GM18526 (cell line): Measurements from ENCODE around the gene ADAMTS4.

ENCODE experiments used
- POLR2A ChIP-seq: IDR thresholded peaks from 3 replicates; pipeline ENCODE4 v1.6.1; 2011; ENCODE audit not compliant: insufficient read length; ENCODE audit errors: extremely low read depth

ADAMTS4 gene

DNA sequence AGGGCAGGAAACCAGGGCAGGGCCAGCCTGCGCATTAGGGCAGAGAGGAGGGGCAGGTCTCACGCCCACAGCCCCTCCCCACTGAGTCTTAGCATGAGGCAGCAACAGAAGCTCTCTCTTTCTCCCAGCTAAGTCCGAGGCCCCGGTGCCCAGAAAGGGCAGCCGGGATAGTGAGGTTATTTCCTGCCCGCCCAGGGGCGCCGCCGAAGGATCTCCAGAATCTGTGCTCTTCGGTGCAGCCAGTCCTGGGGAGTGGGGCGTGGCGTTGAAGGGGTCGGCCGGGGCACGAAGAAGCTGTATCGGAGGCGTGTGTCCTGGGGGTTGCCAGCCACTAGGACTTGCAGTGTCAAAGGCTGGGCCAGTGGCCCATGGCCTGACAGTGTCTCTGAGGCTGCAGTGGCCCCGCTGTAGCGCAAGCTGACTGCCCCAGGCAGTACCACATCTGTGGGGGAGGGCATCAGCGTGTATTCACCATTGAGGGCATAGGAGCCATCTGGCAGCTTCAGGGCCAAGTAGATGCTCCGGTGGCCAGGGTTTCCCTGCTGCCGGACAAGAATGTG, 7.8 kb downstream of the ADAMTS4 start:
- TF ChIP-seq POLR2A = no peak

DNA sequence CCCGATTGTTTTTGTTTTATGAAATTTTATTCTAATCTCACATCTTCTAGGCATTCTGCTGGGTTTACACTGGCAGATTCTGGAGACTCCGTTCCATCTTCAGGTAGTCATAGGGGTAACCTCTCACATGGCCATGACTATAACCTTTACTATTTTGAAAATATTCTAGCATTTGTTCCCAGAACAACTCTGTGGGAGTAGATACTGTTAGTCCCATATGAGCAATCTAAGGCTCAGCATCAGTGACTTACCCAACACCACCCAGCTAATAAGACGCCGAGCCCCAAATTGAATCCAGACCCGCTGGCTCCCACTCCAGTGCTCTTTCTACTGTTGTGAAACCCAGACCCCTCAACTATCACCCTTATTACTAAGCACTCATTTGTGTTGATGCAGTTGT, 9.8 kb downstream of the ADAMTS4 start:
- no peak for TF ChIP-seq POLR2A

DNA sequence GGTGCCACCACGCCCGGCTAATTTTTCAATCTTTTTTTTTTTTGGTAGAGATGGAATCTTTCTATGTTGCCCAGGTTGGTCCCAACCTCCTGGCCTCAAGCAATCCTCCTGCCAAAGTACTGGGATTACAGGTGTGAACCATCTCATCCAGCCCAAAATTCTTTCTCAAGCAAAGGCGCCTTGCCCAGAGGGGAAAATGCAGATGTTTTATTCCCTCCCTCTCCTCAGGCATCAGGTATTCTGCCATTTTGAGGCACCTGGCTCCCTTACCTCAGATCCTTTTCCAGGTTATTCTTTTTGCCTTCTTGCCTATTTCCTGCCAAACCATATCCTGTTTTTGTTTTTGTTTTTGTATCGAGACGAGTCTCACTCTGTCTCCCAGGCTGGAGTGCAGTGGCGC, 10.5 kb downstream of the ADAMTS4 start:
- TF ChIP-seq POLR2A = no peak

DNA sequence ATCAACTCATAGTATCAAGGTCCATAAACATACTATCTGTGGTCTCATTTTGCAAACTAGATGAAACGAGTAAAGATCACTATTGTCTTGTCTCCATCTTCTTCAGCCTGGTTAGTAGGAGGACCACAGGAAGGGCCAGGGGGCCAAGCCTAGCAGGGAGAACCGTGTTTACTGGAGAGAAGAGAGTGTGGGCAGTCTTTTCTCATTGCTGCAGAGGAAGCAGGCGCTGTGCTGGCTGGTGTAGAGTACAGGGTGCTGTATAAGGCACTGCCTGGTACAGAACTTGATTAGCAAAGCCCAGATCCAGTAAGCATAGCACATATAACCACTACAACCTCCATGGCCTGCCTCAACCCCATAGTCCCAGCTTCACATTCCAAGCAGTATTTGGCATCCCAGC, 11.5 kb downstream of the ADAMTS4 start:
- TF ChIP-seq POLR2A = no peak

DNA sequence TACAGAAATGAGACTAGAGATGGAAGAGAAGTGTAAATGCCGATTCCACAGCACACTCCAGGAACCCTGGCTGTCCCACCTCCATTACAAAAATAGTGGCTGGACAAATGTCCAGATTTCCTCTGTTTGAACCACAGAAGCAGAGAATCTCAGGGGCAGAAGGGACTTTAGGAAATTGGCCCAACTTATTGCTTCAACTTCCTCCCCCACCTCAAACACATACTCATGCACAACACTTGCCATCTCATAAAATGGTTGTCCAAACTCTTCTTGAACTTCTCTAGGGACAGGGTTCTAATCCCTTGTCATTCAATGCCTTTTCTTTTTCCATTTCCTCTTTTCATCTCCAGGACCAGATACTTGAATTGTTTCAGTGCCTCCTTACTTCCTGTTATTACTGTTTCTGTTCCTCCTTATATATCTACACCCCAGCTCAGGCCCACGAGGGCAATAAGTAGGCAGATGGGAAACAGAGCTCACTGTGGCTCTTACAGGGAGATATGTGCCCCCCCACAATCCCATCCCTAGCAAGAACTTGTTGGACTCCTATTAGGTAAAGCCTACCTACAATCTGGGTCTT, 13.0 kb downstream of the ADAMTS4 start:
- TF ChIP-seq POLR2A = peak; percentile 9

DNA sequence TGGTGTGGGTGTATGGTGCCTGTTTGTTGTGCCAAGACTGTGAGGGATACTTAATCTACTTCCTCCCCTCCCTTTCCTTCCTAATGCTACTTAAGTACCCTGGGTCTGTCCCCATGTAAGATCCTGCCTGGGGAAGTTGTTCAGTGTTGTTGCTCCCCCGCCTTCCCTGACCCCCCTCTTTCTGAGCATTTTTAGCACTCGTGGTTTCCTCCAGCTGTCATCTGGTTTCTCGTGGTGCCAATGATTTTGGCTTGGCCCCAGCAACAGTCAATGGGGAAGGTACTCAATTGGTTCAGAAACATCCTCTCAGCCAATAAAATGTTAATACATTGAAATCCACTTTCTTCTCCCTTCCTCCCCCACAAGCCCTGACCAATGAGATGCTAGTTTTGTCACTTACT, 13.6 kb downstream of the ADAMTS4 start:
- no peak for TF ChIP-seq POLR2A

DNA sequence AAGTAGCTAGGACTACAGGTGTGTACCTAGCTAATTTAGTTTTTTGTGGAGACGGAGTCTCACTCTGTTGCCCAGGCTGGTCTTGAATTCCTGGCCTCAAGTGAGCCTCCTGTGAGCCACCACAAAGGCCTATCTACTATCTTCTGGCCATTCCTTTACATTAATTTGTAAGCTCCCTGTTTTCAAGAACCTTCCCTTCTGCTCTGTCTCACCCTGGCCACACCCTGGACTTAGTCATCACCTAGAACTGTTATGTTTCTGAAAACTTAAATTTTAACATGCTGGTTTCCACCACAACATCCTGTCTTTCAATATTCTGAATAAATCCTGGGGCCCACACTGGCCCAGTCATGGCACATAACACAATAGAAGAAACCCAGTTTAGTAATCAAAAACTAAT, 16.6 kb downstream of the ADAMTS4 start:
- TF ChIP-seq POLR2A = no peak

DNA sequence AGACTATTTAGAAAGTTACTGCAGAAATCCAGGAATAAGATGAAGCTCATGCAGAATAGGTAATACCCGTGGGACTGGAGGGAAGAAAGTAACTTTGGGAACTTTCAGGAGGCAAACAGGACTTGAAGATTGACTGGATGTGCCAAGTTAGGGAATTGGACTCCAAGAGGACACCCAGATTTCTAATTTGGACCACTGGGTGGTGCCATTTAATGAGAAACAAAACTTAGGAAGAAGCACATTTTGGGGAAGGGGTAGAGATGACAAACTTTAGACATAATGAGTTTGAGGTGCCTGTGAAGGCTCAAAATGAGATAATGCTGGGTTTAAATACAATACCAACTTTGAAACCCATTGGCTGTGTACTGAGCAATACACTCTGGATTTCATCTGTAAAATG, 18.2 kb downstream of the ADAMTS4 start:
- no peak for TF ChIP-seq POLR2A

DNA sequence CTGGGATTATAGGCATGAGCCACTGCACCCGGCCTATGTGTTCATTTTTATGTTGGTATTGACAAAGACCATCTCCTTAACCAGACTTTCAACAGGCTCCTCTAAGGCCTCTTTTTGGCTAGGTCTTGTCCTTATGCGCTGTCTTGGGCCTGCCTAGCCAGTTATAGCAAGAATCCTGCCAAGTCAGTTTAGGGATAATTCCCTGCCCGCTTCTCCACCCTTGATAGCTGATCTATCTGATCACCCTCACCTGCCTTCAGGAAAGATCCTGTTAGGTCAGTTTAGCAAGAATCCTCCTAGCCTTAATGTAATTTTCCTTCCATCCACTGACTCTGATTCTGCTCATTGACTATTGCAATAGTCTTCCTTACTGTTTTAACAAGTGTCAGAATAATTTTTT, 19.2 kb downstream of the ADAMTS4 start:
- TF ChIP-seq POLR2A = no peak

DNA sequence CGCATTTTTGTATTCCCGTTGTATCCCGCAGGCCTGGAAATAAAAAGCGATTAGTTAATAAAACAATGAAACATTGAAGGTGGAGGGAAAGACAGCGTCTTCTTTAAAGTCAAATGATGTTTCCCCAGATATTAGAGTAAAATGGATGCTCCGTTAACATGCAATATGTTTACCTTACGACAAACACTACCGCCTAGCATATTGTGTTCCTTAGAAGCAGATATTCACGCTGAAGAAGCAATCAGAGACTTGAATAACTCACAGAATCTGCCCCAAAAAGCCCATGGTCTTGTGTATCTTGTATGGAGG, 21.0 kb downstream of the ADAMTS4 start:
- TF ChIP-seq POLR2A = no peak

DNA sequence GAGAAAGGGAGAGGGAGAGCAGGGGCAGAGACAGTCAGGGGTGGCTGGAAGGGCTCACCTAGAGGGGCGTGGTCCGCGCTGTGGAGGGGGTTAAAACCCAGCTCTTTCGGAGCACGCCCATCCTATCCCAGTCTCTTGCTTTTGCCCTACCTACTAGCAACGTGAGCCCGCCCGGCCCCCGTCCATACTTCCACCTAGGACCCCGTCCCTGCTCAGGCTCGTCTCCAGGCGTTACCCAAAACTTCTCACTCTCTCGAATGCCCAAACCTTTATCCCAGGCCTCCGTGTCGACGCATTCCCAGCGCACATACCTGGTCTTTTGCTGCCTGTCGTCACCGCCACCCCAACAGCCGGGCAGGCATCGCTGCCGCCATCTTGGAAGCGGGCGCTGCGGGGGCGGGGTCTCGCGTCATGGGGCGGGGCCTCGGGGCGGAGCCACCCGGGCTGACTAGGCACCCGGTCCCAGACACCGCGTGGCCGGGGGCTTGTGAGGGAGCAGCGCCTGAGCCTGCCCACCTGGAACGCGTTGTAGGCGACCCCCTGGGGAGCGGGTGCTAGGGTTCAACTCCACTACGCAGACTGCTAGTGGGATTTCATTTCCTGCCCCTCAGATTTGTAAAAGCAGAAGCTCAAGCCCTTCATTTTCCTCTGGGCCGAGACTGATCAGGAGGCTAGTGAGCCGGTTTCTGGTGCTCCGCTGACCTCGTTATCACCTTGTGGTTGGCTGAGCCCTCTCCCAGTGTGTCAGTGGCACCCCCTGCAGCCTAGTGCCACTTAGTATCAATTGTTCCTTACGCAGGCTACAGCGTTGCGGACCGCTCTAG, 21.5 kb downstream of the ADAMTS4 start, which contains the start of gene B4GALT3:
Gene B4GALT3, minus strand, starts transcription at position 396 of the 824 bp plus-strand sequence. CDS start 1,447 bp downstream, outside the sequence.
- TF ChIP-seq POLR2A = peak; percentile 93

DNA sequence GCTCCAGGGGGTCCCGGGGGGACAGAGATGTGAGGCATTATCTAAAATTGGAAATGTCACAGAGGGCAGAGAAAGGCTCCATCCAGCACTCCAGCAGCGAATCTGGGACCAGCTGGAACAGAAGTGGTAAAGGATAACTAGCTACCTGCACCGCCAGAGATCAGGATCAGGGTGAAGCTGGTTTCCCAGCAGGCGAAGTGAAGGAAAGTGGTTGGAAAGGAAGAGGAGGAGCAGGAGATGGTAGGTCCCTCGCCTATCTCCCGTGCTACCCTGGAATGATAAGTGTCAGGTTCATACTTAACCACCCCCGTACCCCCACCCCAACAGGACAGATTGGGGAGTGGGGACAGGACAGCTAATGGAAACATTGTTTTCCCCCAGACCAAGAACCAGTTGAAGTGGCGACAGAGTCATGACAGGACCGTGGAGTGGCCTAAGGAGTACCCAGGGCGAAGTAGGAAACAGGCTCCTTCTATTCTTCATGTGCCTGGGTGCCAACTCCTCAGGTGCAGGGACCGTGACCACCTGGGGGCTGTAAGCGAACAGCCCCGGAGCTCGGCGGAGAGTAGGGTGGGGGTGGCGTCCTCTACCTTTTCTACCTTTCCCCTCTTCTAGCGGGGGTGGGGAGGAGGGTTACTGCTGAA, 22.3 kb downstream of the ADAMTS4 start:
- no peak for TF ChIP-seq POLR2A

DNA sequence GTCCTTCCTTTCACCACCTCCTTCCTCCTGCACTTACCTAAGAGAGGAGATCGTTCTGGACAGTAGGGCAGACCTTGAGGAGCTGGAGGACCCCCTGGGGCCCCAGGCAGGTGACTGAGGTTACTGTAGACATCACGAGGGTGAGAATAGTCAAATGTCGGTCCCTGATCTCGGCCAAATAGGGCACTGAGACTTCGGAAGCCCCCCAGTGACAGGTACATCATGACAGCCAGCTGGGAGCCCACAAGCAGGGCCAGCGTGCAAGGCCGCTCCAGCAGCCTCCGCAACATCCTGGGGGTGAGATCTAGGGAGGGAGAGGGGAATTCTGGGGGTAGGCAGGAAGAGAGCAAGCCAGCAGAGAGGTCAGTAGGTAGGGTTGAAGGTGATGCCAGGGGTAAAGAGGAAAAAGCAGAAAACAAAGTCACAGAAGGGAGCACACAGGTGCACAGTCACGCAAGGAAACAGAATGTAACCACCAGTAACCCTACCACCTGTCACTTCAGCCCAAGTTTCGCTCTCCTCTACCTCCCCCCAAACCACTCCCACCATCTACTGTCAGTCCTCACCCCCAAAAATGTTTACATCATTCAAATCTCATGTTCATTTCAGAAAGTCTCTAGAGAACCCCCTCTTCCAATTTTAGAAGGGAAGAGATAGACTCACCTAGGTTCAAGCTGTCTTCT, 22.9 kb downstream of the ADAMTS4 start:
- TF ChIP-seq POLR2A = no peak

DNA sequence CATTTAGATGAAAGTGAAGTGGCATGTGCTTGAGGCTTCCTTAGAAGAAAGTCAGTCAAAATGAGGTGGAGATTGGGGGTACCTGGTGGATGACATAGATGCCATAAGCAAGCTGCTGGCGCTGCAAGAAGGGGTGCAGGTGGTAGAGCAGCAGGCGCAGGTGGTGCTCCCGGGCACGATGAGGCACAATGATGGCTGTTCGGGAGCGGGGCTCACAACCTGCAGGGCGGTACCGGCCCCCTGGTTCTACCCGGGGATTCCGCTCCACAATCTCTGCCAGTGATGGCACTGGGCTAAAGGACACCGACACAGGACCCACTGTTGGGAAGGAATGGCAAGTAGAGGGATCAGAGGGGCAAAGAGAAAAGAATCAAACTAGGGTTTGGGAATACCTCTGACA, 23.9 kb downstream of the ADAMTS4 start:
- no peak for TF ChIP-seq POLR2A

DNA sequence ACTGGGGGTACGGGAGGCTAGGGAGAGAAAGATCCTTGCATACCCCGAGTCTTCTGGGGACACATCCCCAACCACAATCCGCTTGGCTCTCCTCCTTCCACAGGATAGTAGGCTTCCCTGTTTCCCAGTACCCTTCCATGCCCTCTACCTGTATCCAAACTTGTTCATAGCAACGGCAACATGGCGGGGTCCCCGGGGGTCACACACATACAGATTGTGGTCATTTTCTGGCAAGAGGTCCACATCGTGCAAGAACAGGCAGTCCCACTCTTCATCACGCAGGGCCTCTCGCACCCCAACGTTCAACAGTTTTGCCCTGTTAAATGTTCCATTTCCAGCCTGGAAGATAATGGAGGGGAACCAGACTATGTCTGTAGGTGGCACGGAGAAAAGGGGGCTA, 25.1 kb downstream of the ADAMTS4 start:
- TF ChIP-seq POLR2A = no peak

DNA sequence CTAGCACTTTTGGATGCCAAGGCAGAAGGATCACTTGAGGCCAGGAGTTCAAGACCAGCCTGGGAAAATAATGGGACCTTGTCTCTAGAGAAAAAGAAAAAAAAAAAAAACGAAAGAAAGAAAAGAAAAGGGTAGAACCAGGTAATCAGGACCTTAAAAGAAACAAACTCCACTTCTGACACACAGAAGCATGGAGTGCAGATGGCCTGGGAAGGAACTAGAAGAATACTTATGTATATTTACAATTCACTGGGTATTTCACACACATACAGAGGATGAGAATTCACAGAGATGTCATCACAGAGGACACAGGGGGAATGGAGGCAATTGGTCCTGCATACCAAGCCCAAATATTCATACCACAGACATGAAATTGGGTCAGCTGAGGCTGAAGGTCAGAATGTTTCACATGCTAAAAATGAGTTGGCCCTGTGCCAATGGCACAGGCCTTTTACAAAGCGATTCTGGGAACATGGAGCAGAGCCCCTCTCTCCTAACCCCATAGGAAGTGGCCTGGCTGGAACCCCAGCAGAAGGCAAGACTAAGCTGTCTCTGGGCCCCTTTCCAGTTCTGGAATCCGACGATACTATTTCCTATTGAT, 26.0 kb downstream of the ADAMTS4 start:
- no peak for TF ChIP-seq POLR2A

DNA sequence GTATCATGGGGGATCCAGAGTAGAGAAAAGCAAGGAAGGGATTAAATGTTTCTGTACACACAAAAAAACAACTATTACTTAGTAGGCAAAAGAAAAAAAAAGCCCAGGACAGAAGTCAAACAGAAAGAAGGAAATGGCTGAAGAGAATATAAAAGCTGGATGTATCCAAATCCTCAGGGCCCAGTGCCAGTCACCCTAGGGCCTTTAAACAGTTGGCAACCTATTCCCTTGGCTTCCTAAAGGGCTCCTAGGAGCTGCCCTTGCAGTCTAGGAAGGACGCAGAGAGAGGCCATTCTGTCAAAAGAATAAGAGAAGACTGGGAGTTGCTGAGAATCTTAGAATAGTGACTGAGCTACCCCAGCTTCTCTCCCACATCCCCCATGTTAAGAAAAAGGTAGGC, 26.5 kb downstream of the ADAMTS4 start:
- no peak for TF ChIP-seq POLR2A
